ENCODE data around the gene HMOX2. TPM values are rescaled to one million over a fixed set of nuclear protein-coding genes. Genes with fewer than 3 reads are reported as not detected.

HMOX2 gene
- total and polyA plus RNA-seq, 2 experiments from 2014 or later: 36.0 to 61.5 TPM

GRCh38 chr16:4508806-4509205 lies 32.6 kb downstream of the HMOX2 start:
- Histone ChIP-seq H2AFZ (no peak overlapping the region), H4K20me1 (ENCODE audit: insufficient read depth) (no peaks in the 10 kb centered on the region)

GRCh38 chr16:4509420-4509819 lies 33.2 kb downstream of the HMOX2 start:
- Histone ChIP-seq H3K4me2 (ENCODE audit: unreplicated experiment) (no peak overlapping the region), H3F3A (ENCODE audit: insufficient read depth) (no peaks in the 10 kb centered on the region), H3K27me3 (replicated peaks; ENCODE audit: insufficient read depth) (no peaks in the 10 kb centered on the region), H2AFZ (no peak overlapping the region), H3K79me2 (ENCODE audit: insufficient read depth) (peaks cover 17% of the 10 kb centered on the region), H3K27ac (no peak overlapping the region), H4K20me1 (ENCODE audit: insufficient read depth) (no peaks in the 10 kb centered on the region), H3K9me3 (ENCODE audit: low read depth) (no peaks in the 10 kb centered on the region), H3K9ac (no peak overlapping the region), H3K4me1 (ENCODE audit: insufficient read depth) (no peaks in the 10 kb centered on the region), H3K36me3 (ENCODE audit: low read depth) (0 out of 2 replicates have a peak, but pooled peaks cover 4% of the 10 kb centered on the region), H3K9me2 (ENCODE audit: insufficient read depth) (no peaks in the 10 kb centered on the region), H3K4me3 (no peak overlapping the region)
- 97 to 98% methylated on average over 8 of the region's 8 CpGs for WGBS, 2 experiments (ENCODE audit: low coverage in 1 of 2, low lambda C conversion rate in 2 of 2, missing lambda C conversion rate in 2 of 2)
- DNase-seq: no peak
- in situ Hi-C loops (cut with MboI): no loop called here
- TF ChIP-seq EZH2 (IDR thresholded peaks at IDR 0.05; ENCODE audit: insufficient read depth, poor library complexity, severe bottlenecking) (no peak), EZH2phosphoT487 (IDR thresholded peaks at IDR 0.05; ENCODE audit: insufficient read depth, low read depth) (no peak)

More at GRCh38 chr16:4508806-4509205, 32.6 kb downstream of the HMOX2 start:
- no peak for DNase-seq
- Histone ChIP-seq H3K9ac (no peak overlapping the region), H3K4me2 (ENCODE audit: unreplicated experiment) (no peak overlapping the region), H3K27me3 (replicated peaks; ENCODE audit: insufficient read depth) (no peaks in the 10 kb centered on the region), H3K36me3 (ENCODE audit: low read depth) (0 out of 2 replicates have a peak, but pooled peaks cover 4% of the 10 kb centered on the region), H3K4me1 (ENCODE audit: insufficient read depth) (no peaks in the 10 kb centered on the region), H3F3A (ENCODE audit: insufficient read depth) (no peaks in the 10 kb centered on the region), H3K9me2 (ENCODE audit: insufficient read depth) (no peaks in the 10 kb centered on the region), H3K79me2 (ENCODE audit: insufficient read depth) (peaks cover 17% of the 10 kb centered on the region), H3K4me3 (no peak overlapping the region), H3K27ac (no peak overlapping the region), H3K9me3 (ENCODE audit: low read depth) (no peaks in the 10 kb centered on the region)
- TF ChIP-seq EZH2 (IDR thresholded peaks at IDR 0.05; ENCODE audit: insufficient read depth, poor library complexity, severe bottlenecking) (no peak), EZH2phosphoT487 (IDR thresholded peaks at IDR 0.05; ENCODE audit: insufficient read depth, low read depth) (no peak)
- 94 to 96% methylated on average over 3 of the region's 3 CpGs for WGBS, 2 experiments (ENCODE audit: low coverage in 1 of 2, low lambda C conversion rate in 2 of 2, missing lambda C conversion rate in 2 of 2)
- in situ Hi-C loops (cut with MboI): no loop called here

DNA sequence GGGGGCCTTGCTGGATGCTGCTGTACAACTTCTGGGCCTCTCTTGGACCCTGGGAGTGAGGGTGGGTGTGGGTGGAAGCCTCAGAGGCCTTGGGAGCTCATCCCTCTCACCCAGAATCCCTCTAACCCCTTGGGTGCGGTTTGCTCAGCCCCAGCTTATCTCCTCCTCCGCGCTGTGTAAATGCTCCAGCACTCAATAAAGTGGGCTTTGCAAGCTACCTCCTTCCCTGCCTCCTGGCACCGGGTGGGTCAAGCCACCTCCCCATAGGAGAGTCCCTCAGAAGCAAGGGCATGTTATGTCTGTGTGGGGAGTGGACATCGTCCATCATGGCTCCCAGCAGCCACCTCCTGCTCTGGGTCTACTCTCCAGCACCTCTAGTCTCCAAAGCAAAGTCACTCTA lies 33.9 kb downstream of the HMOX2 start:
- Histone ChIP-seq H3K4me1 (ENCODE audit: insufficient read depth) (no peaks in the 10 kb centered on the region), H3K27ac (no peak overlapping the region), H3K4me2 (ENCODE audit: unreplicated experiment) (no peak overlapping the region), H3K9ac (no peak overlapping the region), H3K9me2 (ENCODE audit: insufficient read depth) (no peaks in the 10 kb centered on the region), H4K20me1 (ENCODE audit: insufficient read depth) (no peaks in the 10 kb centered on the region), H3K9me3 (ENCODE audit: low read depth) (no peaks in the 10 kb centered on the region), H3K79me2 (ENCODE audit: insufficient read depth) (peaks cover 10% of the 10 kb centered on the region; the same call in 1 of the 2 replicates), H3K27me3 (replicated peaks; ENCODE audit: insufficient read depth) (no peaks in the 10 kb centered on the region), H2AFZ (no peak overlapping the region), H3K36me3 (ENCODE audit: low read depth) (0 out of 2 replicates have a peak, but pooled peaks cover 4% of the 10 kb centered on the region), H3K4me3 (no peak overlapping the region), H3F3A (ENCODE audit: insufficient read depth) (no peaks in the 10 kb centered on the region)
- in situ Hi-C loops (cut with MboI): no loop called here
- no peak for DNase-seq
- 76 to 77% methylated on average over 5 of the region's 5 CpGs for WGBS, 2 experiments (ENCODE audit: low coverage in 1 of 2, low lambda C conversion rate in 2 of 2, missing lambda C conversion rate in 2 of 2)
- TF ChIP-seq EZH2 (IDR thresholded peaks at IDR 0.05; ENCODE audit: insufficient read depth, poor library complexity, severe bottlenecking): no peak
- no peak for TF ChIP-seq EZH2phosphoT487 (IDR thresholded peaks at IDR 0.05; ENCODE audit: insufficient read depth, low read depth)

DNA sequence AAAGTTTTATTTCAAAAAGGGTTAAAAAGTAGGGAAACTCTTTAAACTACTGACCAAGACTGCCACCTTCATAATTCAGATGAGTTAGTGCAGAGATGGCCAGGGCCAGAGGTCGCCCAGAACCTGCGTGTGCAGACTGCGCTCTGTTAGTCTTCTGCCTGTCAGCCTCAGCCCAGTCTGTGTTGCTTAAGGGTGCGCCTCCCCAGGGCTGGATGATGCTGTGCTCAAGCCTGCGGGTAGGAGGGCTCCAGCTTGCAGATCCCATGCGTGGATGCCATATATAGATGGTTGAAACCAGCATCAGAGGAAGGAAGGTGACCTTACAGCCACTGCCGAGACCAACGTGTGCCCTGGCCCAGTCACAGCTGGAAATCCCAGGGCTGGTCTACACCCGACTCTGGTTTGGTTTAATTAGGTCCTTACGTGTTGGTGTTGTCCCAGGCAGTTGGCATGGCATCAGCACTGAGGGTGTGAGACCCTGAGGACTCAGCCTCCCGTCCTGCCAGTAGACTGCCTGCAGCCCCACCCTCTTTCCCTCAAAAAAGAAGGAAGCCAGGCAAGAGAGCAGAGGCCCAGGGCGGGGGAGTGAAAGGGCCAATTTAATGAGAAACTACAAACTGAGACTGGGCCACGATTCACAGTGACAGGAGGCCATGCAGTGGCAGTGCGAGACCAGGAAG lies 34.7 kb downstream of the HMOX2 start:
- Histone ChIP-seq H3K4me2 (ENCODE audit: unreplicated experiment) (no peak overlapping the region), H3K4me3 (no peak overlapping the region), H3K9me3 (ENCODE audit: low read depth) (no peaks in the 10 kb centered on the region), H3K79me2 (ENCODE audit: insufficient read depth) (peaks cover 3% of the 10 kb centered on the region; the same call in 1 of the 2 replicates), H3K27me3 (replicated peaks; ENCODE audit: insufficient read depth) (no peaks in the 10 kb centered on the region), H2AFZ (no peak overlapping the region), H3K9ac (no peak overlapping the region), H4K20me1 (ENCODE audit: insufficient read depth) (no peaks in the 10 kb centered on the region), H3F3A (ENCODE audit: insufficient read depth) (no peaks in the 10 kb centered on the region), H3K36me3 (ENCODE audit: low read depth) (0 out of 2 replicates have a peak, but pooled peaks cover 4% of the 10 kb centered on the region), H3K4me1 (ENCODE audit: insufficient read depth) (no peaks in the 10 kb centered on the region), H3K27ac (no peak overlapping the region), H3K9me2 (ENCODE audit: insufficient read depth) (no peaks in the 10 kb centered on the region)
- in situ Hi-C loops (cut with MboI): no loop called here
- no peak for DNase-seq
- 55% methylated on average over 12 to 14 of the region's 14 CpGs for WGBS, 2 experiments (ENCODE audit: low coverage in 1 of 2, low lambda C conversion rate in 2 of 2, missing lambda C conversion rate in 2 of 2)
- TF ChIP-seq EZH2 (IDR thresholded peaks at IDR 0.05; ENCODE audit: insufficient read depth, poor library complexity, severe bottlenecking) (no peak), EZH2phosphoT487 (IDR thresholded peaks at IDR 0.05; ENCODE audit: insufficient read depth, low read depth) (no peak)
